HepG2 (cell line): ENCODE data around the gene PRR15L. TPM values are rescaled to one million over a fixed set of nuclear protein-coding genes. Genes with fewer than 3 reads are reported as not detected.
A peak's percentile ranks its signal among the peaks of the same experiment; 100 is the strongest.

Experiments
- GTF3A ChIP-seq: sonication (generic); formaldehyde crosslinking; conservative IDR thresholded peaks from 2 replicates; pipeline ENCODE4 v1.4.0; 2020; ENCODE audit warnings: mild to moderate bottlenecking, missing genetic modification reagents
- NFYB ChIP-seq: sonication (generic); formaldehyde crosslinking; IDR thresholded peaks from 2 replicates; pipeline ENCODE4 v1.4.0; 2020; ENCODE audit warnings: missing genetic modification reagents
- PLRG1 ChIP-seq: fragments of 450-650 bp; conservative IDR thresholded peaks from 2 replicates; pipeline ENCODE4 v1.6.1; 2016
- SNAPC4 ChIP-seq: sonication (generic); formaldehyde crosslinking; IDR thresholded peaks from 2 replicates; pipeline ENCODE4 v1.4.0; 2020; ENCODE audit warnings: mild to moderate bottlenecking, missing genetic modification reagents
- SP5 ChIP-seq: IDR thresholded peaks from 2 replicates; pipeline ENCODE4 v1.6.1; 2016; ENCODE audit warnings: low read depth, borderline replicate concordance
- TBL1XR1 ChIP-seq: fragments of 150-350 bp; IDR thresholded peaks from 2 replicates; pipeline ENCODE4 v1.6.1; 2014; ENCODE audit warnings: borderline replicate concordance, low read length; ENCODE audit not compliant: partially characterized antibody
- ZBTB8A ChIP-seq: sonication (generic); formaldehyde crosslinking; IDR thresholded peaks from 2 replicates; pipeline ENCODE4 v1.4.0; 2020; ENCODE audit warnings: mild to moderate bottlenecking, low read depth, missing genetic modification reagents, borderline replicate concordance
- ZFP90 ChIP-seq: sonication (generic); formaldehyde crosslinking; IDR thresholded peaks from 2 replicates; pipeline ENCODE4 v1.8.0; 2022; ENCODE audit warnings: missing genetic modification reagents, mild to moderate bottlenecking, inconsistent platforms, borderline replicate concordance
- ZNF124 ChIP-seq: sonication (generic); formaldehyde crosslinking; IDR thresholded peaks from 2 replicates; pipeline ENCODE4 v1.4.0; 2020; ENCODE audit warnings: missing genetic modification reagents
- ZNF577 ChIP-seq: sonication (generic); formaldehyde crosslinking; IDR thresholded peaks from 2 replicates; pipeline ENCODE4 v1.4.0; 2020; ENCODE audit warnings: mild to moderate bottlenecking, low read depth, missing genetic modification reagents, borderline replicate concordance
- ZNF747 ChIP-seq: sonication (generic); formaldehyde crosslinking; IDR thresholded peaks from 2 replicates; pipeline ENCODE4 v1.8.1; 2023; ENCODE audit warnings: missing genetic modification reagents, mild to moderate bottlenecking, borderline replicate concordance
- ZNF775 ChIP-seq: sonication (generic); formaldehyde crosslinking; IDR thresholded peaks from 2 replicates; pipeline ENCODE4 v1.4.0; 2020; ENCODE audit warnings: missing genetic modification reagents, mild to moderate bottlenecking, moderate library complexity, borderline replicate concordance
- ZNF792 ChIP-seq: IDR thresholded peaks from 2 replicates; pipeline ENCODE4 v1.6.1; 2016
- polyA plus RNA-seq, 8 experiments: library from polyadenylated mRNA; depleted of rRNA in 3 of 8; stranded (reverse) in 7 of 8; unstranded in 1 of 8; fragments of >200 nt; fragmentation: Illumina TruSeq in 4 of 8; extraction: Trizol in 4 of 8; gene quantifications; 2 replicates each; pipeline versions ENCODE4 v1.2.1 to v1.2.3, GENCODE V29; 2011 to 2016; ENCODE audit warnings: low read depth in 4 of 8, missing spikeins in 1 of 8, mixed read lengths in 1 of 8; ENCODE audit not compliant: insufficient read depth in 1 of 8
- total RNA-seq, 5 experiments: library from RNA; depleted of rRNA; stranded (reverse); fragments of >200 nt; fragmentation: Illumina TruSeq; extraction: Trizol; gene quantifications; 2 replicates each; pipeline ENCODE4 v1.2.3, GENCODE V29; 2016; ENCODE audit warnings: low read depth in 1 of 5
- TF ChIP-seq, protein P1 (sequence below): sonication (generic); formaldehyde crosslinking; IDR thresholded peaks from 2 replicates; pipeline ENCODE4 v1.4.0; 2020; ENCODE audit warnings: missing genetic modification reagents, borderline replicate concordance
- TF ChIP-seq, protein P2 (sequence below): sonication (generic); formaldehyde crosslinking; IDR thresholded peaks from 2 replicates; pipeline ENCODE4 v1.9.0; 2021; ENCODE audit warnings: missing genetic modification reagents, mild to moderate bottlenecking, borderline replicate concordance
- TF ChIP-seq, protein P3 (sequence below): sonication (generic); formaldehyde crosslinking; IDR thresholded peaks from 2 replicates; pipeline ENCODE4 v1.4.0; 2020; ENCODE audit warnings: mild to moderate bottlenecking, missing genetic modification reagents

PRR15L gene
- total and polyA plus RNA-seq, 2 of the 13 experiments (the other 11 are each of a cell fraction or from before 2014, with no cell fraction given): 0.44 to 2.0 TPM

GRCh38 chr17:47970725-47971499 is 13.2 kb upstream of the PRR15L start, which contains the start of gene CDK5RAP3 (continued):
- TF ChIP-seq, protein P1, sequence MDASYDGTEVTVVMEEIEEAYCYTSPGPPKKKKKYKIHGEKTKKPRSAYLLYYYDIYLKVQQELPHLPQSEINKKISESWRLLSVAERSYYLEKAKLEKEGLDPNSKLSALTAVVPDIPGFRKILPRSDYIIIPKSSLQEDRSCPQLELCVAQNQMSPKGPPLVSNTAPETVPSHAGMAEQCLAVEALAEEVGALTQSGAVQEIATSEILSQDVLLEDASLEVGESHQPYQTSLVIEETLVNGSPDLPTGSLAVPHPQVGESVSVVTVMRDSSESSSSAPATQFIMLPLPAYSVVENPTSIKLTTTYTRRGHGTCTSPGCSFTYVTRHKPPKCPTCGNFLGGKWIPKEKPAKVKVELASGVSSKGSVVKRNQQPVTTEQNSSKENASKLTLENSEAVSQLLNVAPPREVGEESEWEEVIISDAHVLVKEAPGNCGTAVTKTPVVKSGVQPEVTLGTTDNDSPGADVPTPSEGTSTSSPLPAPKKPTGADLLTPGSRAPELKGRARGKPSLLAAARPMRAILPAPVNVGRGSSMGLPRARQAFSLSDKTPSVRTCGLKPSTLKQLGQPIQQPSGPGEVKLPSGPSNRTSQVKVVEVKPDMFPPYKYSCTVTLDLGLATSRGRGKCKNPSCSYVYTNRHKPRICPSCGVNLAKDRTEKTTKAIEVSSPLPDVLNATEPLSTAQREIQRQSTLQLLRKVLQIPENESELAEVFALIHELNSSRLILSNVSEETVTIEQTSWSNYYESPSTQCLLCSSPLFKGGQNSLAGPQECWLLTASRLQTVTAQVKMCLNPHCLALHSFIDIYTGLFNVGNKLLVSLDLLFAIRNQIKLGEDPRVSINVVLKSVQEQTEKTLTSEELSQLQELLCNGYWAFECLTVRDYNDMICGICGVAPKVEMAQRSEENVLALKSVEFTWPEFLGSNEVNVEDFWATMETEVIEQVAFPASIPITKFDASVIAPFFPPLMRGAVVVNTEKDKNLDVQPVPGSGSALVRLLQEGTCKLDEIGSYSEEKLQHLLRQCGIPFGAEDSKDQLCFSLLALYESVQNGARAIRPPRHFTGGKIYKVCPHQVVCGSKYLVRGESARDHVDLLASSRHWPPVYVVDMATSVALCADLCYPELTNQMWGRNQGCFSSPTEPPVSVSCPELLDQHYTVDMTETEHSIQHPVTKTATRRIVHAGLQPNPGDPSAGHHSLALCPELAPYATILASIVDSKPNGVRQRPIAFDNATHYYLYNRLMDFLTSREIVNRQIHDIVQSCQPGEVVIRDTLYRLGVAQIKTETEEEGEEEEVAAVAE (CRISPR knock-in tag): peak; percentile 90
- TF ChIP-seq ZNF792 (CRISPR knock-in tag) (peak; percentile 88), SP5 (CRISPR knock-in tag) (peak; percentile 72), ZNF124 (CRISPR knock-in tag) (peak; percentile 95), PLRG1 (no peak), ZNF747 (CRISPR knock-in tag) (peak; percentile 96), TBL1XR1 (peak; percentile 37), GTF3A (no peak; the same call in 1 of the 2 replicates), ZNF775 (CRISPR knock-in tag) (no peak), SNAPC4 (CRISPR knock-in tag) (peak; percentile 96), ZBTB8A (0 out of 2 replicates have a peak, but pooled peaks have one; percentile 79), ZNF577 (peak; percentile 97), NFYB (CRISPR knock-in tag) (peak; percentile 97), ZFP90 (CRISPR knock-in tag) (peak; percentile 71; the same call in 1 of the 2 replicates)
- TF ChIP-seq, protein P2, sequence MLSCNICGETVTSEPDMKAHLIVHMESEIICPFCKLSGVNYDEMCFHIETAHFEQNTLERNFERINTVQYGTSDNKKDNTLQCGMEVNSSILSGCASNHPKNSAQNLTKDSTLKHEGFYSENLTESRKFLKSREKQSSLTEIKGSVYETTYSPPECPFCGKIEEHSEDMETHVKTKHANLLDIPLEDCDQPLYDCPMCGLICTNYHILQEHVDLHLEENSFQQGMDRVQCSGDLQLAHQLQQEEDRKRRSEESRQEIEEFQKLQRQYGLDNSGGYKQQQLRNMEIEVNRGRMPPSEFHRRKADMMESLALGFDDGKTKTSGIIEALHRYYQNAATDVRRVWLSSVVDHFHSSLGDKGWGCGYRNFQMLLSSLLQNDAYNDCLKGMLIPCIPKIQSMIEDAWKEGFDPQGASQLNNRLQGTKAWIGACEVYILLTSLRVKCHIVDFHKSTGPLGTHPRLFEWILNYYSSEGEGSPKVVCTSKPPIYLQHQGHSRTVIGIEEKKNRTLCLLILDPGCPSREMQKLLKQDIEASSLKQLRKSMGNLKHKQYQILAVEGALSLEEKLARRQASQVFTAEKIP: no peak
- TF ChIP-seq, protein P3, sequence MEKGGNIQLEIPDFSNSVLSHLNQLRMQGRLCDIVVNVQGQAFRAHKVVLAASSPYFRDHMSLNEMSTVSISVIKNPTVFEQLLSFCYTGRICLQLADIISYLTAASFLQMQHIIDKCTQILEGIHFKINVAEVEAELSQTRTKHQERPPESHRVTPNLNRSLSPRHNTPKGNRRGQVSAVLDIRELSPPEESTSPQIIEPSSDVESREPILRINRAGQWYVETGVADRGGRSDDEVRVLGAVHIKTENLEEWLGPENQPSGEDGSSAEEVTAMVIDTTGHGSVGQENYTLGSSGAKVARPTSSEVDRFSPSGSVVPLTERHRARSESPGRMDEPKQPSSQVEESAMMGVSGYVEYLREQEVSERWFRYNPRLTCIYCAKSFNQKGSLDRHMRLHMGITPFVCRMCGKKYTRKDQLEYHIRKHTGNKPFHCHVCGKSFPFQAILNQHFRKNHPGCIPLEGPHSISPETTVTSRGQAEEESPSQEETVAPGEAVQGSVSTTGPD: 0 out of 2 replicates have a peak, but pooled peaks have one; percentile 15
